GM19468 (cell line): ENCODE results near the gene SP9.
"Not testable (repeated sequence)": the region's sequence is repeated elsewhere in the genome, so short reads cannot be mapped to it uniquely, and the experiment has no call there.

ENCODE experiments used
- ATAC-seq: cut with Tn5 transposase; IDR thresholded peaks from one replicate; pipeline ENCODE4 v1.9.1; 2021; ENCODE audit warnings: mild to moderate bottlenecking, moderate library complexity, moderate number of reproducible peaks; ENCODE audit not compliant: unreplicated experiment; ENCODE audit errors: extremely low read depth

Gene SP9

GRCh38 chr2:174343623-174344455, 9.1 kb downstream of the SP9 start:
- ATAC-seq = no peak

- no peak for ATAC-seq
Observed at GRCh38 chr2:174344716-174345461, 10.1 kb downstream of the SP9 start.

- no peak for ATAC-seq
Observed at GRCh38 chr2:174350018-174350417, 15.3 kb downstream of the SP9 start.

GRCh38 chr2:174350593-174351181, 15.9 kb downstream of the SP9 start:
- ATAC-seq = no peak

- no peak for ATAC-seq
Observed at GRCh38 chr2:174353004-174353403, 18.2 kb downstream of the SP9 start.

- ATAC-seq = no peak
Observed at GRCh38 chr2:174356347-174356746, 21.6 kb downstream of the SP9 start.

- not testable (repeated sequence) for ATAC-seq
Observed at GRCh38 chr2:174359663-174360062, 24.9 kb downstream of the SP9 start.

DNA sequence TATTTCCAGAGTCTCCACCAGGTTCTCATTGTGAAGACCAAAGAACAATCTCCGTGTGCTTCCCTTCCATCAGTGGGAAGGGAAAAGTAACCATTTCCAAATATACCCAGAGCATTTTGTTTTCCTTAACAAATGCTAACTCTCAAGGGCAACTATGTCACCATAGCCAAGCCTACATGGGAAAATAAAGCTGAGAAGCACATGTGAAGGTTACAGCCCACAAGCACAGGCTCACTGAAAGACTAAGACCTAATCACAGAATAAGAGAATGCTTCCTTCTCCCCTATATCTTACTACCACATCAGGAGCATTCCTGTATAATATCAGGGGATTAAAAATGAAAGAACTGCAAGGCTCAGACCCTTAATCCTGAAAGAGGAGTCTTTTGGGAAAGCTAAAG, 28.2 kb downstream of the SP9 start:
- no peak for ATAC-seq

- not testable (repeated sequence) for ATAC-seq
Observed at GRCh38 chr2:174363492-174364225, 28.9 kb downstream of the SP9 start.

DNA sequence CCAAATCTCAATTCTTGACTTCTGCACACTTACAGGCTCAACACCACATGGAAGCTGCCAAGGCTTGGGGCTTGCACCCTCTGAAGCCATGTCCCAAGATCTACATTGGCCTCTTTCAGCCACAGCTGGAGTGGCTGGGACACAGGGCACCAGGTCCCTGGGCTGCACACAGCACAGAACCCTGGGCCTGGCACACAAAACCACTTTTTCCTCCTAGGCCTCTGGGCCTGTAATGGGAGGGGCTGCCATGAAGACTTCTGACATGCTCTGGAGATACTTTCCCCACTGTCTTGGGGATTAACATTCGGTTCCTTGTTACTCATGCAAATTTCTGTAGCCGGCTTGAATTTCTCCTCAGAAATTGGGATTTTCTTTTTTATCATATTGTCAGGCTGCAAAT, 29.9 kb downstream of the SP9 start:
- no peak for ATAC-seq

DNA sequence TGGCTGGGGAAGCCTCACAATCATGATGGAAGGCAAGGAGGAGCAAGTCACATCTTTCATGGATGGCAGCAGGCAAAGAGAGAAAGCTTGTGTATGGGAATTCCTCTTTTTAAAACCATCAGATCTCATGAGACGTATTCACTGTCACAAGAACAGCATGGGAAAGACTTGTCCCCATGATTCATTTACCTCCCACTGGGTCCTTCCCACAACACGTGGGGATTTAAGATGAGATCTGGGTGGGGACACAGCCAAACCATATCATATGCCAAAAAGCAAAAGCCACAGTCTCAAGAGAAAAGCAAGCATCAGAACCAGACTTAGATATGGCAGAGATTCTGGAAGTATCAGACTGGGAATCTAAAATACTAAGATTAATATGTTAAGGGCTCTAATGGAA, 30.8 kb downstream of the SP9 start:
- no peak for ATAC-seq

DNA sequence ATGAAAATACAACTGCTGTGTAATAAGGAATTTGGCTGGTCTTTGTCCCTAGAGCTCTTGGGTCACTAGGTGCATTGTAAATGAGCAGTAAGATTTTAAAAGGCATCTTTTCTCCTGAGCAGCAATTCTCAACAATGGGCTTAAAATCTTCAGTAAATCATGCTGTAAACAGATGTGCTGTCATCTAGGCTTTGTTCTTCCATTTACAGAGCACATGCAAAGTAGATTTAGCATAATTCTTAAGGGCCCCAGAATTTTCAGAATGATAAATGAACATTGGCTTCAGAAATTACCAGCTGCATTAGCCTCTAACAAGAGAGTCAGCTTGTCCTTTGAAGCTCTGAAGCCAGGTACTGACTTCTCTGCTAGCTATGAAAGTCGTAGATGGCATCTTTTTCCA, 33.9 kb downstream of the SP9 start:
- ATAC-seq = no peak

- no peak for ATAC-seq
Observed at GRCh38 chr2:174376967-174377366, 42.2 kb downstream of the SP9 start.

DNA sequence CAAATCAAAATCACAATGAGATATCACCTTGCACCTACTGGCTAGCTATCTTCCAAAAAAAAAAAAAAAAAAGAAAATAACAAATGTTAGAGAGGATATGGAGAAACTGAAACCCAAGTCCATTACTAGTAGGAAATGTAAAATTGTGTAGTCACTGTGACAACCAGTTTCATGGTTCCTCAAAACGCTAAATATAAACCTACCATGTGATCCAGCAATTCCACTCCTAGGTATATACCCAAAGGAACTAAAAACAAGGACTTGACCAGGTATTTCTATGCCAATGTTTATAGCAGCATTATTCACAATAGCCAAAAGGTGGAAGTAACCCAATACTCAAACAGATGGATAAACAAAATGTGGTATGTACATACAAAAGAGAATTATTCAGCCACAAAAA, 49.0 kb downstream of the SP9 start:
- no peak for ATAC-seq

DNA sequence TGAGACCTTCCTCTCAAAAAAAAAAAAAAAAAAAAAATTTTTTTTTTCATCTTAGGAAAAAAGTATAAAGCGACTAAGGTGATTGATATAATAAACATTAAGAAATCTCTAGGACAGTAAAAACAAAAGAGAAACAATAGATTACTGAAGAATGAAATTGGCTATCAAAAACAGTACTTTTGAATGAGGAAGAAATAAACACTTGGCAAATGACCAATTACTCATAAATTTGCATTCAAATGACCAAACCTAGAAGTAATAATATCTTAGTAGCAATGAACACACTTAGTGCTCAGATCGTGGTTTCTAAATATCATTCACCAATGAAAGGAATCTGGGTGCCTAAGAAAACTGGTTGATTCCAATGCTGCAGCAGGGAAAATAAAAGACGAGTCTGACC, 50.4 kb downstream of the SP9 start:
- no peak for ATAC-seq
